Gastroesophageal sphincter (tissue), 3 donors: Measurements from ENCODE around the gene CACNA1A.

Experiments
- CTCF ChIP-seq, 4 experiments: fragments of 200-600 bp in 2 of 4; fragments of 450-650 bp in 2 of 4; sonication (generic) in 1 of 4; IDR thresholded peaks; one replicate each; pipeline ENCODE4 v1.5.1; 2017 to 2019; ENCODE audit warnings: antibody characterized with exemption in 4 of 4, mild to moderate bottlenecking in 2 of 4, moderate library complexity in 2 of 4
- EP300 ChIP-seq: sonication (generic); formaldehyde crosslinking; IDR thresholded peaks from one replicate; pipeline ENCODE4 v1.6.1; 2017; ENCODE audit warnings: antibody characterized with exemption, mild to moderate bottlenecking
- POLR2A ChIP-seq, 2 donors: fragments of 450-650 bp; IDR thresholded peaks; one replicate each; pipeline ENCODE4 v1.6.1; 2017; ENCODE audit warnings: antibody characterized with exemption in 2 of 2, mild to moderate bottlenecking in 2 of 2, moderate library complexity in 1 of 2
- POLR2AphosphoS5 ChIP-seq: sonication (generic); formaldehyde crosslinking; IDR thresholded peaks from one replicate; pipeline ENCODE4 v1.6.1; 2017; ENCODE audit warnings: antibody characterized with exemption

GRCh38 chr19:13460045-13460444 lies 46.2 kb downstream of the CACNA1A start:
- TF ChIP-seq CTCF (IDR thresholded peaks at IDR 0.05) (no peak), EP300 (no peak), POLR2AphosphoS5 (no peak), POLR2A (IDR thresholded peaks at IDR 0.05) (no peak)
